ENCODE data around the gene SCAF1. TPM values are rescaled to one million over a fixed set of nuclear protein-coding genes. Genes with fewer than 3 reads are reported as not detected.

SCAF1 gene
- total and polyA plus RNA-seq, 10 of the 15 experiments (the other 5 are each of a cell fraction or from before 2014, with no cell fraction given): 0.18 to 77.0 (median 5.3) TPM

GRCh38 chr19:49699364-49699763, 57.4 kb downstream of the SCAF1 start:
- no peak for DNase-seq (ENCODE audit: low read depth, low spot score)
- TF ChIP-seq MYC (IDR thresholded peaks at IDR 0.05; ENCODE audit: insufficient read depth, insufficient read length, insufficient replicate concordance, low read length, severe bottlenecking) (no peak), MLLT1 (IDR thresholded peaks at IDR 0.05) (no peak), ZSCAN29 (IDR thresholded peaks at IDR 0.05) (no peak)
- no peak overlapping the region for H3K4me2 ChIP-seq (ENCODE audit: control insufficient read depth, insufficient read depth)

GRCh38 chr19:49700563-49700962, 58.6 kb downstream of the SCAF1 start:
- H3K79me2 ChIP-seq (ENCODE audit: control insufficient read depth, insufficient read depth, low read length): no peaks in the 10 kb centered on the region
- in situ Hi-C loops (cut with MboI) (no loop called here), intact Hi-C loops (cut with micrococcal nuclease; ENCODE audit: unreplicated experiment) (no loop called here)
- CTCF ChIA-PET: interaction anchor here (0.6 kb wide), 1 partner anchor 613 kb away, joined by 3 read pairs; no protein-coding TSS in a partner anchor
- 35% methylated on average over 11 of the region's 11 CpGs for WGBS (ENCODE audit: insufficient coverage, insufficient replicate concordance, low lambda C conversion rate, missing lambda C conversion rate)
- H3K27ac ChIP-seq (ENCODE audit: control insufficient read depth, insufficient read depth): no peak overlapping the region
- H3K4me3 ChIP-seq: no peak overlapping the region
- FAIRE-seq (no peak), ATAC-seq (no peak), DNase-seq (ENCODE audit: low read depth, low spot score) (no peak)
- POLR2A ChIA-PET: no interaction called here
- no peaks in the 10 kb centered on the region for H3K36me3 ChIP-seq (ENCODE audit: control insufficient read depth in 2 of 2, insufficient read depth in 2 of 2, low read length in 1 of 2)
- no TSS peak for BruUV-seq (replicated peaks)
- no peaks in the 10 kb centered on the region for H3K9me3 ChIP-seq (replicated peaks; ENCODE audit: control insufficient read depth, insufficient read depth, low read length)
- H3K27me3 ChIP-seq (replicated peaks in 1 of 2; ENCODE audit: control insufficient read depth in 2 of 2, insufficient read depth in 2 of 2, low read length in 1 of 2): no peaks in the 10 kb centered on the region
- SMC1A ChIA-PET (ENCODE audit: uncharacterized antibody, unreplicated experiment): no interaction called here
- H3K9ac ChIP-seq (ENCODE audit: control insufficient read depth, insufficient read depth, low read length): no peak overlapping the region
- RAD21 ChIA-PET (ENCODE audit: unreplicated experiment): no interaction called here
- no peaks in the 10 kb centered on the region for H3K4me1 ChIP-seq (ENCODE audit: control insufficient read depth, insufficient read depth, low read length)
- no peaks in the 10 kb centered on the region for H4K20me1 ChIP-seq (ENCODE audit: control insufficient read depth, insufficient read depth)
- H2AFZ ChIP-seq (ENCODE audit: control insufficient read depth, low read depth, low read length): no peak overlapping the region
- no peak overlapping the region for H3K4me2 ChIP-seq (ENCODE audit: control insufficient read depth, insufficient read depth)
- TF ChIP-seq PRDM15 (CRISPR knock-in tag; IDR thresholded peaks at IDR 0.05) (no peak), POU2F2 (IDR thresholded peaks at IDR 0.05; ENCODE audit: borderline replicate concordance, low read depth, low read length) (no peak), NRF1 (conservative IDR thresholded peaks at IDR 0.05; ENCODE audit: low read depth, low read length) (no peak), E2F8 (IDR thresholded peaks at IDR 0.05; ENCODE audit: low read depth, partially characterized antibody) (no peak)

More at GRCh38 chr19:49699364-49699763, 57.4 kb downstream of the SCAF1 start:
- WGBS (ENCODE audit: insufficient coverage, insufficient replicate concordance, low lambda C conversion rate, missing lambda C conversion rate): 65% methylated on average over 5 of the region's 5 CpGs
- Histone ChIP-seq H3K79me2 (ENCODE audit: control insufficient read depth, insufficient read depth, low read length) (no peaks in the 10 kb centered on the region), H3K9me3 (replicated peaks; ENCODE audit: control insufficient read depth, insufficient read depth, low read length) (no peaks in the 10 kb centered on the region), H3K27me3 (replicated peaks in 1 of 2; ENCODE audit: control insufficient read depth in 2 of 2, insufficient read depth in 2 of 2, low read length in 1 of 2) (no peaks in the 10 kb centered on the region), H4K20me1 (ENCODE audit: control insufficient read depth, insufficient read depth) (no peaks in the 10 kb centered on the region), H3K36me3 (ENCODE audit: control insufficient read depth in 2 of 2, insufficient read depth in 2 of 2, low read length in 1 of 2) (no peaks in the 10 kb centered on the region), H3K9ac (ENCODE audit: control insufficient read depth, insufficient read depth, low read length) (no peak overlapping the region), H3K27ac (ENCODE audit: control insufficient read depth, insufficient read depth) (no peak overlapping the region), H3K4me1 (ENCODE audit: control insufficient read depth, insufficient read depth, low read length) (no peaks in the 10 kb centered on the region), H3K4me3 (no peak overlapping the region), H2AFZ (ENCODE audit: control insufficient read depth, low read depth, low read length) (no peak overlapping the region)
- intact Hi-C loops (cut with micrococcal nuclease; ENCODE audit: unreplicated experiment): no loop called here
- ChIA-PET RAD21 (ENCODE audit: unreplicated experiment) (no interaction called here), CTCF (interaction anchor here (1.0 kb wide), 1 partner anchor 19 kb away, joined by 4 read pairs; no protein-coding TSS in a partner anchor), POLR2A (no interaction called here), SMC1A (ENCODE audit: uncharacterized antibody, unreplicated experiment) (interaction anchor here (0.5 kb wide), 1 partner anchor 190 kb away, joined by 3 read pairs; no protein-coding TSS in a partner anchor)
- no peak for FAIRE-seq
- in situ Hi-C loops (cut with MboI): no loop called here
- no peak for ATAC-seq
- BruUV-seq (replicated peaks): no TSS peak
